ENCODE data around the gene SLC49A4.

Gene SLC49A4

DNA sequence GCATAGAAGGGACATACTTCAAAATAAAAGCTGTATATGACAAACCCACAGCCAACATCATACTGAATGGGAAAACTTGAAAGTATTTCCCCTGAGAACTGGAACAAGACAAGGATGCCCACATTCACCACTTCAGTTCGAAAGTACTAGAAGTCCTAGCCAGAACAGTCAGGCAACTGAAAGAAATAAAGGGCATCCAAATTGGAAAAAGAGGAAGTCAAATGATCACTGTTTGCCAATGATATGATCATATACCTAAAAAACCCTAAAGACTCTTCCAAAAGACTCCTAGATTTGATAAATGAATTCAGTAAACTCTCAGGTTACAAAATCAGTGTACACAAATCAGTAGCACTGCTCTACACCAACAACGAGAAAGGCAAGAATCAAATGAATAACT lies 40.7 kb downstream of the SLC49A4 start:
- no peak for TF ChIP-seq SIN3A (IDR thresholded peaks at IDR 0.05; ENCODE audit: borderline replicate concordance, insufficient read depth, low read length)
- TF ChIP-seq FOXP2 (optimal IDR thresholded peaks at IDR 0.05; ENCODE audit: borderline replicate concordance, extremely low read depth, extremely low read length, insufficient read depth): no peak
- TF ChIP-seq POLR2AphosphoS5 (IDR thresholded peaks at IDR 0.05; ENCODE audit: low read depth, low read length): no peak
- TF ChIP-seq, protein P1, sequence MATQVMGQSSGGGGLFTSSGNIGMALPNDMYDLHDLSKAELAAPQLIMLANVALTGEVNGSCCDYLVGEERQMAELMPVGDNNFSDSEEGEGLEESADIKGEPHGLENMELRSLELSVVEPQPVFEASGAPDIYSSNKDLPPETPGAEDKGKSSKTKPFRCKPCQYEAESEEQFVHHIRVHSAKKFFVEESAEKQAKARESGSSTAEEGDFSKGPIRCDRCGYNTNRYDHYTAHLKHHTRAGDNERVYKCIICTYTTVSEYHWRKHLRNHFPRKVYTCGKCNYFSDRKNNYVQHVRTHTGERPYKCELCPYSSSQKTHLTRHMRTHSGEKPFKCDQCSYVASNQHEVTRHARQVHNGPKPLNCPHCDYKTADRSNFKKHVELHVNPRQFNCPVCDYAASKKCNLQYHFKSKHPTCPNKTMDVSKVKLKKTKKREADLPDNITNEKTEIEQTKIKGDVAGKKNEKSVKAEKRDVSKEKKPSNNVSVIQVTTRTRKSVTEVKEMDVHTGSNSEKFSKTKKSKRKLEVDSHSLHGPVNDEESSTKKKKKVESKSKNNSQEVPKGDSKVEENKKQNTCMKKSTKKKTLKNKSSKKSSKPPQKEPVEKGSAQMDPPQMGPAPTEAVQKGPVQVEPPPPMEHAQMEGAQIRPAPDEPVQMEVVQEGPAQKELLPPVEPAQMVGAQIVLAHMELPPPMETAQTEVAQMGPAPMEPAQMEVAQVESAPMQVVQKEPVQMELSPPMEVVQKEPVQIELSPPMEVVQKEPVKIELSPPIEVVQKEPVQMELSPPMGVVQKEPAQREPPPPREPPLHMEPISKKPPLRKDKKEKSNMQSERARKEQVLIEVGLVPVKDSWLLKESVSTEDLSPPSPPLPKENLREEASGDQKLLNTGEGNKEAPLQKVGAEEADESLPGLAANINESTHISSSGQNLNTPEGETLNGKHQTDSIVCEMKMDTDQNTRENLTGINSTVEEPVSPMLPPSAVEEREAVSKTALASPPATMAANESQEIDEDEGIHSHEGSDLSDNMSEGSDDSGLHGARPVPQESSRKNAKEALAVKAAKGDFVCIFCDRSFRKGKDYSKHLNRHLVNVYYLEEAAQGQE (IDR thresholded peaks at IDR 0.05; ENCODE audit: insufficient read depth in 1 of 2, low read depth in 2 of 2, low read length in 2 of 2): no peak
- no peak for TF ChIP-seq TAF1 (IDR thresholded peaks at IDR 0.05; ENCODE audit: borderline replicate concordance, insufficient read depth, low read length)

DNA sequence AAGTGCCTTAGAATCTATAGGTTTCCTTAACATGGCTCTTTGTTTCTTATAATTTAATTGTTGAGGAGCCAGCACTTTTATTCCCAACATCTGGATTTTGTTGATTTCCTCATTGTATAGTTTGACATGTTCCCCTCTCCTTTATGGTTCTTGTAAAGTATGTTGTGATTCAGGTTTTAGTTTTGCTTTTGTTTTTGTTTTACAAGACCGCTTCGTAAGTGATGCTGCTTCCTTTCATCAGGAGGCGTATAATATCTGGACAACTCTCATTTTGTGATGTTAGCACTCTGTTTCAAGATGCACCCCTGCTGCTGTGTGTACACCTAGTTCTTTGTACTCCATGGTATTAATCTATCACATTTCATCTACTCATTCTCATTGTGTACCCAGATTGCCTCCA lies 48.7 kb downstream of the SLC49A4 start:
- TF ChIP-seq POLR2AphosphoS5 (IDR thresholded peaks at IDR 0.05; ENCODE audit: low read depth, low read length) (no peak), TAF1 (IDR thresholded peaks at IDR 0.05; ENCODE audit: borderline replicate concordance, insufficient read depth, low read length) (no peak), FOXP2 (optimal IDR thresholded peaks at IDR 0.05; ENCODE audit: borderline replicate concordance, extremely low read depth, extremely low read length, insufficient read depth) (no peak), SIN3A (IDR thresholded peaks at IDR 0.05; ENCODE audit: borderline replicate concordance, insufficient read depth, low read length) (no peak)
- TF ChIP-seq, protein P1 (IDR thresholded peaks at IDR 0.05; ENCODE audit: insufficient read depth in 1 of 2, low read depth in 2 of 2, low read length in 2 of 2): no peak

- no peak for TF ChIP-seq POLR2AphosphoS5 (IDR thresholded peaks at IDR 0.05; ENCODE audit: low read depth, low read length)
- no peak for TF ChIP-seq FOXP2 (optimal IDR thresholded peaks at IDR 0.05; ENCODE audit: borderline replicate concordance, extremely low read depth, extremely low read length, insufficient read depth)
- TF ChIP-seq, protein P1 (IDR thresholded peaks at IDR 0.05; ENCODE audit: insufficient read depth in 1 of 2, low read depth in 2 of 2, low read length in 2 of 2): no peak
- TF ChIP-seq TAF1 (IDR thresholded peaks at IDR 0.05; ENCODE audit: borderline replicate concordance, insufficient read depth, low read length): no peak
- no peak for TF ChIP-seq SIN3A (IDR thresholded peaks at IDR 0.05; ENCODE audit: borderline replicate concordance, insufficient read depth, low read length)
Observed at GRCh38 chr3:122857019-122857418, 62.1 kb downstream of the SLC49A4 start.

DNA sequence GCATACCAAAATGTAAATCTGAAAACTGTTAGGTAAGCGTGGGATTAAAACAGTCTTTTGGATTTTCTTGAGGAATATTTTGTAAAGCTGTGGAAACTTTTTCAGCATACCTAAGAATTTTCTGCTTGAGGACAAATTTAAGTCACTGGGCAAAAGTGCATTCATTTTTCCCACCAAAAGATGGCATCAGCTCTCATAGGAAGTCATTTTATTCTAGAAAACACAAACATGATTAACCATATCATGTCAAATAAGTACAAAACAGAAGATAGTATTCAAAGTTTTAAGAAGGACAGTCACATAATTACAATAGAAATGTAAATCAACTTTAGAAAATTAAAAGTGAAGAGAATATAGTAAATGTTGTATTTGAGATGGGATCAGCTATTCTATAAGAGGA lies 63.5 kb downstream of the SLC49A4 start:
- TF ChIP-seq FOXP2 (optimal IDR thresholded peaks at IDR 0.05; ENCODE audit: borderline replicate concordance, extremely low read depth, extremely low read length, insufficient read depth) (no peak), POLR2AphosphoS5 (IDR thresholded peaks at IDR 0.05; ENCODE audit: low read depth, low read length) (no peak), TAF1 (IDR thresholded peaks at IDR 0.05; ENCODE audit: borderline replicate concordance, insufficient read depth, low read length) (no peak), SIN3A (IDR thresholded peaks at IDR 0.05; ENCODE audit: borderline replicate concordance, insufficient read depth, low read length) (no peak)
- TF ChIP-seq, protein P1 (IDR thresholded peaks at IDR 0.05; ENCODE audit: insufficient read depth in 1 of 2, low read depth in 2 of 2, low read length in 2 of 2): no peak
